Hepatocyte (in vitro differentiated cells): ENCODE data around the gene SEMA3A.

ENCODE experiments used
- CTCF ChIP-seq: fragments of 200-600 bp; sonication (generic); IDR thresholded peaks from 2 replicates; pipeline ENCODE4 v1.5.1; 2016; ENCODE audit warnings: antibody characterized with exemption, mild to moderate bottlenecking; ENCODE audit not compliant: poor library complexity
- EZH2 ChIP-seq: fragments of 200-600 bp; sonication (generic); IDR thresholded peaks from 2 replicates; pipeline ENCODE4 v1.6.1; 2016; ENCODE audit warnings: antibody characterized with exemption, mild to moderate bottlenecking, borderline replicate concordance
- EZH2phosphoT487 ChIP-seq: fragments of 200-600 bp; sonication (generic); IDR thresholded peaks from one replicate; pipeline ENCODE4 v1.6.1; 2018; ENCODE audit warnings: antibody characterized with exemption, mild to moderate bottlenecking, low read depth, moderate library complexity; ENCODE audit not compliant: unreplicated experiment, severe bottlenecking

DNA sequence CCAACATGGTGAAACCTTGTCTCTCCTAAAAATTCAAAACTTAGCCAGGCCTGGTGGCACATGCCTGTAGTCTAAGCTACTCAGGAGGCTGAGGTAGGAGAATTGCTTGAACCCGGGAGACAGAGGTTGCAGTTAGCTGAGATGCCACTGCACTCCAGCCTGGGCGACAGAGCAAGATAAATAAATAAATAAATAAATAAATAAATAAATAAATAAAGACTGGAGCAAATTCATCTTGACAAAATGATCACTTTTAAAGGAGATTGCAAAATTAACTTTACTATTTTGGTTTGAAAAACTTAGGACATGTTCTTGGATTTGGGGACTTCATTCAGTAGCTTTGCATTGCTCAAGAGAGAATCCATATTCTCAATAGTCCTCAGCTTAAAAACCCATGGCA is 137.0 kb downstream of the SEMA3A start:
- TF ChIP-seq CTCF (no peak), EZH2phosphoT487 (no peak), EZH2 (no peak)
